Pons (tissue), 1 donor: Measurements from ENCODE around the gene MED7.
A peak's percentile ranks its signal among the peaks of the same experiment; 100 is the strongest.

Experiments
- DNase-seq: peaks from one replicate; pipeline ENCODE4 v3.0.0-alpha.2; 2016; ENCODE audit warnings: low spot score

MED7 gene

DNA sequence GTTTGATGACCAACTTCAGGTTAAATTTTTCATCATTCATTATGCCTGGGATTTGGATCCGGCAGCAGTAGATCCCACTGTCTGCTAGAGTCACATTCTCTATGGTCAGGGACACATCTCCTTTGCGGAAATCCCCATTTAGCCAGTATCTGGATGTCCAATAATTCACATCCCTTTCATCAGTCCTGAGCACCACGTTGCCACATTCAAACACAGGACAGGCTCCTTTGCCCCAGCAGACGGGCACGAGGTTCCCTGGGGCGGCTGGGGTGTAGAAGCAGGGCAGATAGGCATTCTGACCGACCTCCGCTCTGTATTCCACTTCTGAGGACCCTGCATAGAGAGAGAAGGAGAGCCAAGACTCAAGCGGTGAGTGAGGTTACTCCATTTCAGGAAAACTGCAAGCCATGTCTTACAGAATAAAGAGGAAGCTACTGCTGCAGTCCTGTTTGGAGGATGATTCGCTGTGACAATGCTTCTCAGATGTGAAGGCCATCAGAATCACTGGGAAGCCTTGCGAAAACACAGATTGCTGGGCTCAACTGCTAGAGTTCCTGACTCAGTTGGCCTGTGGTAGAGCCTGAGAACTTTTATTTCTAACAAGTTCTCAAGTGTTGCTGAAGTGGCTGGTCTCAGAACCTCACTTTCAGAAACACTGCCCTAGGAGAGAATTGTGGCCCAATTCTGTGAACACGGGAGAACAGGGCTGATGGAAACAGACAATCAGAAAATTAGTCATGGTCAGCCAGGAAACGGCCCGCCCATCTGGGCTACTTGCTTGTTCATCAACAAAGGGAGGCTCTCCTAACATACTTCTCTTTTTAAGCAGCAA is 35.8 kb downstream of the MED7 start:
- DNase-seq = peak; percentile 42

GRCh38 chr5:157100140-157100679 is 42.5 kb downstream of the MED7 start:
- no peak for DNase-seq

DNA sequence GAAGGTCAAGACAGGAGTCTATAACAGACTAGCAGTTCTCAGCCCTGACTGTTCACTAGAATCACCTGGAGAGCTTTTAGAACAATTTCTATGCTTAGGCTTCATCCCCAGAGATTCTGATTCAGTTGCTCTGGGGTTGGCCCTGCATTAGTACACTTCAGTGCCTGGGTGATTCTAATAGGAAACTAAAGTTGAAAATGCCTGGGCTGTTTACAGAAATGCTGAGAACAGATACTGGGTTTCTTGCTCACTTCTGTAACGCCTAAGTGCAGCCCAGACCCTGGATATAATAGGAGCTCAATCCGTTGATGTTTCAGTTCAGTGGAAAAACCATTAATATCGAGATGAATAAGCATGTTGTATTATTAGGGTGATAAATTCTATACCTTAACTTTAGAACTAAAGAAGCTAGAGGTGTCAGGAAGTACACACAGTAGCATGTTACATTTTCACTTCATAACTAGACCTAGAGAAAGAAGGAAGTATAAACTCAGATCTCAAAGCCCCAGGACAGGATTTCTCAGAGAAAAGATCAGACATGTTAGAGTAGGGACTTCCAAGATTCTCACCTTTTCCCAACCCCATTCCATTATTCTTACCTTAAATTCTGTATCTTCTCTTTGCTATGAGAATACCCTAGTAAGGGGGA is 54.2 kb downstream of the MED7 start:
- DNase-seq = no peak
